Spleen (tissue), 7 donors: Measurements from ENCODE around the gene DSCAML1.

ENCODE experiments used
- CTCF ChIP-seq, 11 experiments: fragments of 200-600 bp in 7 of 11; fragments of 450-650 bp in 4 of 11; sonication (generic) in 4 of 11; IDR thresholded peaks in 8 of 11; conservative IDR thresholded peaks in 3 of 11; 1 replicate in 7 of 11; 2 replicates in 4 of 11; pipeline versions ENCODE4 v1.4.0 to v1.8.0; 2016 to 2021; ENCODE audit warnings: antibody characterized with exemption in 11 of 11, inconsistent platforms in 4 of 11, mild to moderate bottlenecking in 1 of 11
- POLR2A ChIP-seq, 3 donors: fragments of 450-650 bp; IDR thresholded peaks; one replicate each; pipeline ENCODE4 v1.5.1; 2017; ENCODE audit warnings: antibody characterized with exemption in 3 of 3, mild to moderate bottlenecking in 1 of 3
- donor health status: DM: no; HTN: no; CAD: no; lungs with moderate emphysema.
- donor health status: DM: no; HTN: no; CAD: no.
- donor health status: DM: no; HTN: no; CAD: no.

GRCh38 chr11:117631336-117632140, 165.5 kb downstream of the DSCAML1 start:
- TF ChIP-seq CTCF (IDR thresholded peaks at IDR 0.05 in 8 of 11, conservative IDR thresholded peaks at IDR 0.05 in 3 of 11) (no peak), POLR2A (IDR thresholded peaks at IDR 0.05) (no peak)
